Muscle of leg (tissue), 16 donors: ENCODE measurements around the gene OCLN. TPM values are rescaled to one million over a fixed set of nuclear protein-coding genes. Genes with fewer than 3 reads are reported as not detected.
"Not testable (repeated sequence)": the region's sequence is repeated elsewhere in the genome, so short reads cannot be mapped to it uniquely, and the experiment has no call there.

ENCODE experiments used
- DNase-seq: peaks from one replicate; pipeline ENCODE4 v3.0.0; 2013
- H3K27ac ChIP-seq: one replicate; pipeline ENCODE4 v1.5.1; 2013; ENCODE audit warnings: mild to moderate bottlenecking, low read length, control low read depth
- H3K27me3 ChIP-seq: one replicate; pipeline ENCODE4 v1.6.1; 2013; ENCODE audit warnings: low read length; ENCODE audit not compliant: control insufficient read depth, insufficient read depth
- H3K36me3 ChIP-seq: one replicate; pipeline ENCODE4 v1.6.1; 2013; ENCODE audit warnings: low read length; ENCODE audit not compliant: control insufficient read depth, insufficient read depth
- H3K4me1 ChIP-seq: one replicate; pipeline ENCODE4 v1.6.1; 2013; ENCODE audit warnings: low read length; ENCODE audit not compliant: control insufficient read depth, insufficient read depth
- H3K4me3 ChIP-seq: one replicate; pipeline ENCODE4 v1.5.1; 2013; ENCODE audit warnings: low read length, control low read depth
- H3K9me3 ChIP-seq: replicated peaks from 2 replicates; pipeline ENCODE4 v1.6.1; 2013; ENCODE audit warnings: low read depth, low read length; ENCODE audit not compliant: control insufficient read depth
- WGBS: methylation state at CpG from one replicate; pipeline ENCODE4 v1.1.5; 2013; ENCODE audit warnings: missing lambda C conversion rate; ENCODE audit not compliant: insufficient coverage; 5-methylcytosine and 5-hydroxymethylcytosine counted together
- long read RNA-seq, 11 donors: transcript quantifications; one replicate each; lab custom pipeline, GENCODE V29; 2026
- polyA plus RNA-seq, 8 donors: library from polyadenylated mRNA; unstranded; fragments of 120-200 nt; gene quantifications; one replicate each; pipeline versions ENCODE4 v1.2.1 to v1.2.3, GENCODE V29; 2013; ENCODE audit warnings: inconsistent platforms in 1 of 8, low replicate concordance in 1 of 8; ENCODE audit not compliant: insufficient read length in 8 of 8, insufficient read depth in 1 of 8
- total RNA-seq: library from RNA; stranded (reverse); fragments of 120-200 nt; gene quantifications from one replicate; pipeline ENCODE4 v1.2.4, GENCODE V29; 2013

Gene OCLN, protein sequence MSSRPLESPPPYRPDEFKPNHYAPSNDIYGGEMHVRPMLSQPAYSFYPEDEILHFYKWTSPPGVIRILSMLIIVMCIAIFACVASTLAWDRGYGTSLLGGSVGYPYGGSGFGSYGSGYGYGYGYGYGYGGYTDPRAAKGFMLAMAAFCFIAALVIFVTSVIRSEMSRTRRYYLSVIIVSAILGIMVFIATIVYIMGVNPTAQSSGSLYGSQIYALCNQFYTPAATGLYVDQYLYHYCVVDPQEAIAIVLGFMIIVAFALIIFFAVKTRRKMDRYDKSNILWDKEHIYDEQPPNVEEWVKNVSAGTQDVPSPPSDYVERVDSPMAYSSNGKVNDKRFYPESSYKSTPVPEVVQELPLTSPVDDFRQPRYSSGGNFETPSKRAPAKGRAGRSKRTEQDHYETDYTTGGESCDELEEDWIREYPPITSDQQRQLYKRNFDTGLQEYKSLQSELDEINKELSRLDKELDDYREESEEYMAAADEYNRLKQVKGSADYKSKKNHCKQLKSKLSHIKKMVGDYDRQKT
- total RNA-seq (2.4 TPM), polyA plus RNA-seq (1 to 10 TPM in 7 of 8 donors, under 1 TPM in 1; 0.59 to 6.8 (median 2.6) TPM)
- long read RNA-seq, donor 1 = 0 reads
- long read RNA-seq, donor 2 = 0 reads
- long read RNA-seq, donor 3 = 0 reads
- long read RNA-seq, donor 4 = 0 reads
- long read RNA-seq, donor 5 = 0 reads
- long read RNA-seq, donor 6 = 0 reads
- long read RNA-seq, donor 7 = 0 reads
- long read RNA-seq, donor 8 = 0 reads
- long read RNA-seq, donor 9 = 0 reads
- long read RNA-seq, donor 10 = 0 reads
- long read RNA-seq, donor 11 = 0 reads

DNA sequence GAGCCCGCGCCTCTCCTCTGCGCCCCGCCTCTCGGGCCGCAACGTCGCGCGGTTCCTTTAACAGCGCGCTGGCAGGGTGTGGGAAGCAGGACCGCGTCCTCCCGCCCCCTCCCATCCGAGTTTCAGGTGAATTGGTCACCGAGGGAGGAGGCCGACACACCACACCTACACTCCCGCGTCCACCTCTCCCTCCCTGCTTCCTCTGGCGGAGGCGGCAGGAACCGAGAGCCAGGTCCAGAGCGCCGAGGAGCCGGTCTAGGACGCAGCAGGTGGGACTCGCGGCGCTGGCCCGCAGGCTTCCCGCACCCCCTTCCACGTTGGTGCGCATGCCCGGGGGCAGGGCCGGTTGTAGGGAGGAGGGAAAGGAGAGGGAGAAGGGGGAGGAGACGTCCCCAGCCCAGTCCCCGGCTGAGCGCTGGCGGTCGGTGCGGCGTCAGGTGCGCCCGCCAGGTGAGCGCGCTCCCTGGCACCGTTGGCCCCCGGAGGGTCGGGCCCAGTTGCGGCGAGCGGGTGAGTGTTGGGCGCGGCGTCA, at the start of gene OCLN:
Gene OCLN, plus strand, starts transcription at position 400 of the 532 bp plus-strand sequence. CDS start 11,455 bp downstream, outside the sequence.
- H3K27me3 ChIP-seq = peaks cover 39% of the 10 kb centered on the region
- H3K9me3 ChIP-seq = no peaks in the 10 kb centered on the region
- DNase-seq = peak; percentile 21
- peaks cover 16% of the 10 kb centered on the region for H3K4me1 ChIP-seq
- whole genome bisulfite sequencing = under 1% methylated on average over 49 of the region's 56 CpGs
- no peak within 1 kb of the TSS for H3K27ac ChIP-seq
- H3K4me3 ChIP-seq = peak within 1 kb of the TSS; percentile 54
- H3K36me3 ChIP-seq = no peaks in the 10 kb centered on the region

DNA sequence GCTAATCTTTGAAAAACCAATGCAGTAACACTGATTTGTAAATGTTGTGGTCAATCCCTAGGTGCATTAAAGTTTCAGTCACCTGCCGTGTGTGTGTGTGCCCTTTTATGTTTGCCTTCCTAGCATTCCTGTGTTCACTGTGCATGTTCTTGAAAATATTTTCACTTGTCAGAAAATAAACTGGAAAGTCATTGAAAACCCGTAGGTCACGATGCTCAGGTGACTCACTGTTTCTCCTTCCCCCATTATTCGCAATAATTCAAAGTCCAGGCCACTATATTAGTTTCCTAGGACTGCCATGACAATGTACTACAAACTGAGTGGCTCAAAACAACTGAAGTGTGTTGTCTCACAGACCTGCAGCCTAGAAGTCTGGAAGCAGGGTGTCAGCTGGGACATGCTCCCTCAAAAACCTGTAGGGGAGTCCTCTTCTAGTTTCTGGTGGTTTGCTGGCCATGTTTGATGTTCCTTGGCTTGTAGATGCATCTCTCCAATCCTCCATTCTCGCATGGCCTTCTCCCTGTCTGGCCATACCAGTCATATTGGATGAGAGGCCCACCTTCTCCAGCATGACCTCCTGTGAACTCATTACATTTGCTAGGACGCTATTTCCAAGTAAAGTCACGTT, 48.3 kb upstream of the OCLN start:
- no peaks in the 10 kb centered on the region for H3K4me1 ChIP-seq
- 83% methylated on average over 4 of the region's 7 CpGs for WGBS
- H3K36me3 ChIP-seq = no peaks in the 10 kb centered on the region
- no peak overlapping the region for H3K27ac ChIP-seq
- H3K4me3 ChIP-seq = no peak overlapping the region
- H3K9me3 ChIP-seq = no peaks in the 10 kb centered on the region
- DNase-seq = no peak
- no peaks in the 10 kb centered on the region for H3K27me3 ChIP-seq

DNA sequence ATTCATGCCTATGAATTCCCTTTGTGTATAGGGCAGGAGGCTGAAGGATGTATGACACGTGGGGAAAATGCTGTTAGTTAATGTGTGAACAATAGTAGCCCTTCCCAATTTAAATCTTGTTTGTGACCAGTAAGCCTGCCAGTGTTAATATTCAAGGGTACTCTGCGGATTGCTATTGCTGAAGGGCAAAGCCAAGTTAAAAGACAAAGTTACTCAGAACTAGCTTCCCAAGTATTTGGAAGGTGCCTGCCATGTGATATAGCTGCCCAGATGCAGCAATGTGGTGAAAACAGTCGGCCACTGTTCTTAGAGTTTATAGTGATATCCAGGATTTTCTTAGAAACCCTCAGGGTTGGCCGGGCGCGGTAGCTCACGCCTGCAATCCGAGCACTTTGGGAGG, 43.1 kb upstream of the OCLN start:
- H3K27ac ChIP-seq = no peak overlapping the region
- H3K36me3 ChIP-seq = no peaks in the 10 kb centered on the region
- H3K9me3 ChIP-seq = no peaks in the 10 kb centered on the region
- H3K4me1 ChIP-seq = no peaks in the 10 kb centered on the region
- no peak overlapping the region for H3K4me3 ChIP-seq
- no peaks in the 10 kb centered on the region for H3K27me3 ChIP-seq
- no peak for DNase-seq
- 93% methylated on average over 2 of the region's 8 CpGs for WGBS

DNA sequence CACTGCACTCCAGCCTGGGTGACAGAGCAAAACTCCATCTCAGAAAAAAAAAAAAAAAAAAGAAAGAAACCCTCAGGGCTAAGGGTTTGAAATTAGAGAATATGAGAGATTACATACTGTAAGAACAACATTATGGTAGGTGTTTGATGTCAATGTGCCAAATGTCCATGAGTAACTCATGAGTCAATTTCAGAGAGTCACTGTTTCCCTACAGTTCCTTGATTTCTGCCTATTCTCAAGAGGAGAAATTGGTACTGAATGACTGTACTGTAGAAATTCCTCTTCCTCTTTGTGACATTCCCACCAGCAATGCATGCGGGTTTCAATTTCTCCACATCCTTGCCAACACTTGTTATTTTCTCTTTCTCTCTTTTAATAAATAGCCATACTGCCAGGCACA, 42.5 kb upstream of the OCLN start:
- H3K4me1 ChIP-seq = no peaks in the 10 kb centered on the region
- no peaks in the 10 kb centered on the region for H3K9me3 ChIP-seq
- no peak overlapping the region for H3K4me3 ChIP-seq
- no peaks in the 10 kb centered on the region for H3K27me3 ChIP-seq
- H3K27ac ChIP-seq = no peak overlapping the region
- 88% methylated on average over 1 of the region's 1 CpG for WGBS
- no peaks in the 10 kb centered on the region for H3K36me3 ChIP-seq
- no peak for DNase-seq

DNA sequence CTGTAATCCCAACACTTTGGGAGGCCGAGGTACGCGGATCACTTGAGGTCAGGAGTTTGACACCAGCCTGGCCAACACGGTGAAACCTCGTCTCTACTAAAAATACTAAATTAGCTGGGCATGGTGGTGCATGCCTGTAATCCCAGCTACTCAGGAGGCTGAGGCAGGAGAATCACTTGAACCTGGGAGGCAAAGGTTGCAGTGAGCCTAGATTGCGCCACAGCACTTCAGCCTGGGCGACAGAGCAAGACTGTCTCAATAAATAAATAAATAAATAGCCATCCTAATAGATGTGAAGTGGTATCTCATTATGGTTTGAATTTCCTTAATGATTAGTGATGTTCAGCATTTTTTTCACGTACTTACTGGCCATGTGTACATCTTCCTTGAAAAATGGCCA, 42.1 kb upstream of the OCLN start:
- no CpG with 5 or more reads among the region's 8 CpGs for WGBS
- DNase-seq, H3K4me1 ChIP-seq, H3K27me3 ChIP-seq, H3K27ac ChIP-seq, H3K4me3 ChIP-seq, H3K9me3 ChIP-seq, H3K36me3 ChIP-seq: not testable (repeated sequence)

DNA sequence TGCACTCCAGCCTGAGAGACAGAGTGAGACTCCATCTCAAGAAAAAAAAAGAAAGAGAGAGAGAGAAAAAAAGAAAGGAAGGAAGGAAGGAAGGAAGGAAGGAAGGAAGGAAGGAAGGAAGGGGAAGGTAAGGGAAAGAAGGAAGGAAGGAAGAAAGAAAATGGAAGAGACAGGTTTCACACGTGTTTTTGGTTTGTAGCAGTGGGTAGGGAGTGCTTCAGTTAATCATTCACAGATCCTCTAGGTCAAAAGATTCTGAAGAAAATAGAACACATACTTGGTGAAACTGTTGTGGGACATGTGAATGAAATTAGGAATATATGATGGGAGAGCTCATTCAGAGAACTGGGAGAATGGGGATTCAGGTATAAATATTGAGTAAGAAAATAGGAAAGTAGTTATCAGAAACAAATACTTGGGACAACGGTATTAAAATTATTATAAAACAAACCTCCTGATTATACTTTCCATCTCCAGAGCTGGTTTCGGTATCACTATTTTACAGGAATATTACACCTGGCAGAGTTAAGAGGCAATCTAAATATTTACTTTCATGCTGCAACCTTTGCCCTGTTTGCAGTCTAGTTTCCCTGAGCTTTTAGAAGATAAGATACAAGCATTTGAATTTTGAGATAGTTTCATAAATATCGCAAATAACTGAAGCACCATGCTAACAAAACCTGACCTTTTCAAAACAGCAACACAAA, 40.5 kb upstream of the OCLN start:
- Histone ChIP-seq H3K9me3 (no peaks in the 10 kb centered on the region), H3K4me1 (no peaks in the 10 kb centered on the region), H3K27ac (no peak overlapping the region), H3K27me3 (no peaks in the 10 kb centered on the region), H3K36me3 (no peaks in the 10 kb centered on the region), H3K4me3 (no peak overlapping the region)
- WGBS = no CpG with 5 or more reads among the region's 4 CpGs
- DNase-seq = no peak

DNA sequence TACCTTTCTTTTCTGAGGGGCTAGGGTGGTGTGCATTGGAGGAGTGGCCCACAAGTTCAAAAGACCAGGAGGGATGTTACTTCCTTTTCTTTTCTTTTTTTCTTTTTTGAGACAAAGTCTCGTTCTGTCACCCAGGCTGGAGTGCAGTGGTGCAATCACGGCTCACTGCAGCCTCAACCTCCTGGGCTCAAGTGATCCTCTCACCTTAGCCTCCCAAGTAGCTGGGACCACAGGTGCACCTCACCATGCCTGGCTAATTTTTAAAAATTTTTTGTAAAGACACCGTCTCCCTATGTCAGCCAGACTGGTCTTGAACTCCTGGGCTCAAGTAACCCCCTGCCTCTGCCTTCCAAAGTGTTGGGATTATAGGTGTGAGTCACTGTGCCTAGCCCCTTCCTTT, 39.1 kb upstream of the OCLN start:
- H3K36me3 ChIP-seq, DNase-seq, H3K27me3 ChIP-seq, H3K9me3 ChIP-seq, H3K4me1 ChIP-seq, H3K4me3 ChIP-seq, H3K27ac ChIP-seq: not testable (repeated sequence)
- no CpG with 5 or more reads among the region's 3 CpGs for WGBS

DNA sequence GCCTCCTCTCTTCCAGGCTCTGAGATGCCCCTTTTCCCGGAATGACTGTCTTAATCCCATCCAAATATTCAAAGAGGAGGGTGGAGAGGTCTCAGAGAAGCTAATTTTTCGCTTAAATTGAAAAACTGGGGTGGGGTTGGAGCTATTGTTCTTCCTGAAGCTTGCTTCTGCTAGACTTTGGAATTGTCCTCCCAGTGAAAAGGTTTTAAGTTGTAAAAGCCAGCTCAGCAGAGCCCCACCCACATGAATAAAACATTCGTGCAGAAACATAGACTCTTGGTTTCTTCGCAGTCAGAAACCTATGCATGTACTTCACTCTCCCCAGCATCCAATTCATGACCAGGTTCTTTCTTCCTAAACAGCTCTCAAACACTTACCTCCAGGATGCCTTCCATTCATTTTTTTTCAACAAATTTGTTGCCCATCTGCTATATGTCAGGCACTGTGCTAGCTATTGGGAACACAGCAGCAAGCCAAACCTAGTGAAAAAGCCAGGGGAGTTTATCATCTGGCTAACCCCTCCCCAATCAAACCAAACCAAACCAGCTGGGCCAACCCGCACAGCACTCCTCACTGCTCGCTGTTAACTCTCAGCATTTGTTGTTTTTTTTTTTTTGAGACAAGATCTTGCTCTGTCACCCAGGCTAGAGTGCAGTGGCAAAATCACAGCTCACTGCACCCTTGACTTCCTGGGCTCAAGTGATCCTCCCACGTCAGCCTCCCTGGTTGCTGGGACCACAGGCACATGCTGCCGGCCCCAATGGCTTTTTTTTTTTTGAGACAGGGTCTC, 37.9 kb upstream of the OCLN start:
- Histone ChIP-seq H3K4me1 (no peaks in the 10 kb centered on the region), H3K27me3 (no peaks in the 10 kb centered on the region), H3K27ac (no peak overlapping the region), H3K36me3 (no peaks in the 10 kb centered on the region), H3K4me3 (no peak overlapping the region), H3K9me3 (no peaks in the 10 kb centered on the region)
- DNase-seq = no peak
- WGBS = 71% methylated on average over 6 of the region's 8 CpGs

DNA sequence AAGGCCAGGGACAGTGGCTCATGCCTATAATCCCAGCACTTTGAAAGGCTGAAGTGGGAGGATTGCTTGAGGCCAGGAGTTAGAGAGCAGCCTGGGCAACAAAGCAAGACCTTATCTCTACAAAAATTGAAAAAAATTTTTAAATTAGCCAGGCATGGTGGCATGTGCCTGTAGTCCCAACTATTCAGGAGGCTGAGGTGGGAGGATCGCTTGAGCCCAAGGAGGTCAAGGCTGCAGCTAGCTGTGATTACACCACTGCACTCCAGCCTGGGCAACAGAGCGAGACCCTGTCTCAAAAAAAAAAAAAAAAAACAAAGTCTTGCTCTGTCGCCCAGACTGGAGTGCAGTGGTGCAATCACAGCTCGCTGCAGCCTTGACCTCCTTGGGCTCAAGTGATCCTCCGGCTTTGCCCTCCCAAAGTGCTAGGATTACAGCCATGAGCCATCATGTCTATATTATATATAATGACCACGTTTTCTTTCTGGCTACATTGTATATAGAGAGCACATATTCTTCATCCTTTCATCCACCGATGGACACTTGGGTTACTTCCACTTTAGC, 37.1 kb upstream of the OCLN start:
- not testable (repeated sequence) for H3K27me3 ChIP-seq, H3K4me1 ChIP-seq, H3K9me3 ChIP-seq, H3K36me3 ChIP-seq, H3K4me3 ChIP-seq, DNase-seq, H3K27ac ChIP-seq
- 100% methylated on average over 1 of the region's 7 CpGs for WGBS
